Activated CD8-positive, alpha-beta memory T cell treated with anti-CD3 and anti-CD28 coated beads for 24 hours (primary cell): ENCODE results near the gene CNN3.

Source experiments
- DNase-seq: peaks from one replicate; pipeline ENCODE4 v3.0.0-alpha.2; 2020

The CNN3 gene

DNA sequence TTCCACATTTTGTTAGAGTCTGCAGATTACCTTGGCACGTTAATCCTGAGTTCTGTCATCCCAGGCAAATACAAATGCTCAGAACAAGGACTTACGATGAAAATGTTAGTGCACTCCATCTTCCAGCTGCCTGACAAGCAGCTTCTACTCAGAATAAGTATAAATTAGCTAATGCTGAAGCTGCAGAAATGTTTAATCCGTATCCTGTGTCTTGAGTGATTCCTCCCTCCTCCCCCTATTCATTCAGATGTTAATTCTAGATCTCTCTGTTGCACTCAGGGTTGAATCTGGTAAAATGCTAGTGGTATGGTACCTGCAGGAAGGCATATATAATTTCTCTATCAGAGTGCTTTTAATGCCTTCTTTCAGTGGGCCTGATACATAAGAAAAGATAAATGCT, 39.8 kb downstream of the CNN3 start:
- no peak for DNase-seq

DNA sequence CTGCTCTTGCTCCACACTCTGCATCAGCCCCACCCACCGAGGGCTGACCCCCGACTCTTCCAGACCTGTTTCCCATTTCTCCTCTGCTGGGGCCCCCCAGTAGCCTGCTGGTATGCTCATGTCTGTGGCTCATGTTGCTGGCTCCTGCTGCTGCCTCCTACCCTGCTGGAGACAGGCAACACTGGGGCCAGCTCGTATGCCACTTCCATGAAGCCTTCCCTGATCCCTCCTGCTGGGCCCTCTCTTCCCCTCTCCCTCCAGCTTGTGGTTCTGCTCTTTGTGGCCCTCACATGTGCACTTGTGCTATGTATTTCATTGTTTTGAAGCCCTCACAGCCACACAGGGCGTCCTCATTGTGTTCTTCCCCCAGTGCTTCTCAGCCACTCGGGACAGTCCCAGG, 40.5 kb downstream of the CNN3 start:
- no peak for DNase-seq

DNA sequence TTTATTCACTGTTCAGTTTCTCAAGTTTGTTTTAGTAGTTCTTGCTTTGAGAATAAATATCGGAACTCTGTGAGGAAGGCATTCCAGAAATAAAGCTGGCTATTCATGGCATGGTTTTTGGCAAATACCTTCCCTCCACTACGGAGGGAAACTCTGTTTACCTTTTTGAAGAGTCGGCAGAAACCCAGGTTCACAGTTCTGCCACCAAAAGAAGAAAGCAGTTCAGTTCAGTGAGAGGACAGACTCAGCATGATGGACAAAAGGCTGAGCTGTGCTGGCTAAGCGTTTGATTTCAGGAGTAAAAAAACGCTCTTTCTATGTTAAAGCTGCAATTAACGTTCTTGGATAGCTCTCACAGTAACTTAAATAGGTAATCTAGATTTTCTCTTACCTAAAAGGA, 42.4 kb downstream of the CNN3 start:
- no peak for DNase-seq

DNA sequence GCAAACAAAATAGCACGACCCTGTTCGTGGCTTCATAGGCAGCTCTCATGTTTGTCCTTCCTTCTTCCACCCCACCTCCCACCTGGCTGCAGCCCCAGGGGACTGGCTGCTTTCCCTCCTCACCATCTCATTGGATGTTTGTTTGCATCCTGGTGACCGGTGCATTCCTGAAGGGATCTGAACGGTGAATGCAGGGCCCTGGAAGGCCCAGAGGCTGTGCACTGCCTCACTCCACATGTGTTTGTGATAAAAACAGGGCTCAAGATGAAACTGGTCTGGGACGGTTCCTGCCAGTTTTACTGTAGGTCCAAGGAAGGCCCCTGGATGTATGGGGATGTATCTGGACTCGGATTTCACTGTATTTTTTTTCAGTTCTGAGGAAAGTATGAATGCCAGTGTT, 42.8 kb downstream of the CNN3 start:
- no peak for DNase-seq

DNA sequence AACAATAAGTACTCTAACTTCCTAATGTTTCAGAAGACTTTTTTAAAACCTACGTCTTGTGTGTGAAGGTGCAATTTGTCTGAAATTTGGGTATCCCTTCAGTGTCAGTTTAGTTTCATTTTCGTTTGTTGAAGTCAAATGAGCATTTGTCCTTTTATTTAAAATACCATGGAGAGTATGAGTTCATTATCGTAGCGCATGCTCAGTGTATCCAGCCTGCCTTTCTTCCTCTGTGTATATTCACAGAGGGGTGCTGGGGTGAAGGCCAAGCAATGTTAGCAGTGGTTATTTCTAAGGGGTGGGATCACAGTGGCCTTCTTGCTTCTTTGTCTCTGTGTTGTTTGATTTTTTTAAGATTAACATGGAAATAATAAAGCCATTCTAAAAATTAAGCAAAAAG, 43.2 kb downstream of the CNN3 start:
- DNase-seq = no peak

GRCh38 chr1:94878329-94878728, 48.6 kb downstream of the CNN3 start:
- DNase-seq = no peak

- DNase-seq = no peak
Observed at GRCh38 chr1:94876362-94876761, 50.5 kb downstream of the CNN3 start.

DNA sequence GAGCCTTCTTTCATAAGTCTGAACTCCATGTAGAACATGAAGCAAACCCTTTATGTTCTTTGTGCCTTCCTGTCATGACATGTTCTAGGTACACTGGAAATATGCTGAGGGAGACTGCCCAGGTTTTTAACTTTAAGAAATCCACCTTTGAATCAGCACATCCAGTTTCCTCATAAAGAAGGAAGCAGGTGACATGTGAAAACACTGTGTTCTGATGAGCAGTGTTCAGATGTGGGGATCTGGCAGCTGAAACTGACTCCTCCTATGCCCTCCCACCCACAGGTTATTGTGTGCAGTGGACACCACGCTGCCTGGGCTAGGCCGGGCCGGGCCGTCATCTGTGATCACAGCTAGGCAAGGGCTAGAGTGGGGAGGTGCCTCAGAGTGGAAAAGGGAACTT, 51.1 kb downstream of the CNN3 start:
- no peak for DNase-seq

GRCh38 chr1:94874423-94874822, 52.5 kb downstream of the CNN3 start:
- DNase-seq = no peak

GRCh38 chr1:94873520-94874351, 53.2 kb downstream of the CNN3 start:
- no peak for DNase-seq

- no peak for DNase-seq
Observed at GRCh38 chr1:94872771-94873495, 54.0 kb downstream of the CNN3 start.

- DNase-seq = no peak
Observed at GRCh38 chr1:94871031-94871430, 55.9 kb downstream of the CNN3 start.

GRCh38 chr1:94866164-94866807, 60.6 kb downstream of the CNN3 start:
- DNase-seq = no peak

GRCh38 chr1:94865360-94865759, 61.5 kb downstream of the CNN3 start:
- DNase-seq = no peak

- no peak for DNase-seq
Observed at GRCh38 chr1:94864821-94865220, 62.1 kb downstream of the CNN3 start.

- DNase-seq = no peak
Observed at GRCh38 chr1:94863919-94864318, 63.0 kb downstream of the CNN3 start.

DNA sequence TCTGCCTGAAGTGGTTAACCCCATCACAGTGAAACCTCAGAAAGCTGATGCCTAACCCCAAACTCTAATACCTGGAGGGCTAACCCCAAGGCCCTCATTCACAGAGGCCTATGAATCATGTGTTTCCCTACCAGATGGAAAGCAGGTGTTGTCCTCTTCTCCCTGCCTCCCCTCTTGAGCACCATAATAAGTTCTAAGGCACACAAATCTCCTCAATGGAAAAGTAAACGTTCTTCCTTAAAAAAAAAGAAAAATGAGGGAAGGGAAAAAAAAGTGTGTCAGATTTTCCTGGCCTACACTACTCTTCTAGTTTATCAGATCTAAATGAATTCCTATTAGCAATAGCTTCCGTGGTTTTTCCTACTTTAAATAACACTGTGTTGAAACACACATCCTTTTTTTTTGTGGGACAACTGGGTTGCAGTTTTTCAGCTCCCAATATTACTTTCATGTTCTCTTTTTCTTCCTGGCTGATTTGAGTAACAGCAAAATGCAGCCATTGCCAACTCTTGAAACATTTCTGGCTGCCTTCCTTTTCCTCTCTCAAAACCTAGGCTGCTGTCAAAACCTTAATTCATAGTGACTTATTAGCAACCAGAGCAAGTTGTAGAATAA, 63.5 kb downstream of the CNN3 start:
- DNase-seq = no peak

DNA sequence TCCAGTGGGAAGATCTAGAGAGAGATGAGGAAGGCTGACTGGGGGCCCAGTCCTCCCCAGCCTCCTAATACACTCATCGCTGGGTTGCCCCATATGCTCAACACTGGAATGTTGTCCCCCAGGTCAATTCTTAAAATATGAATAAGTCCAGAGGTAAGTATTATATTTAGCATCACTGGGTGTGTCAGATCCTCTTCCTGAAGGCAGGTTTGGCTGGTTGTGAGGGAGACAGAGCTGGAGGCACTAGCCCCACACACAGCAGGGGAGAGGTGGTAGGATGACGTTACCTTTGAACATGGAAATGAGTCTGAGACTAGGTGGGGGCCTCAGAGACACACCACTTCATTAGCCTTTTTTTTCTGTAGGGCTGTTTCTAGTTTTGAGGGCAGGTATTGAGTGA, 64.2 kb downstream of the CNN3 start:
- DNase-seq = no peak

GRCh38 chr1:94859174-94859573, 67.7 kb downstream of the CNN3 start:
- no peak for DNase-seq

GRCh38 chr1:94858276-94858675, 68.6 kb downstream of the CNN3 start:
- DNase-seq = no peak

DNA sequence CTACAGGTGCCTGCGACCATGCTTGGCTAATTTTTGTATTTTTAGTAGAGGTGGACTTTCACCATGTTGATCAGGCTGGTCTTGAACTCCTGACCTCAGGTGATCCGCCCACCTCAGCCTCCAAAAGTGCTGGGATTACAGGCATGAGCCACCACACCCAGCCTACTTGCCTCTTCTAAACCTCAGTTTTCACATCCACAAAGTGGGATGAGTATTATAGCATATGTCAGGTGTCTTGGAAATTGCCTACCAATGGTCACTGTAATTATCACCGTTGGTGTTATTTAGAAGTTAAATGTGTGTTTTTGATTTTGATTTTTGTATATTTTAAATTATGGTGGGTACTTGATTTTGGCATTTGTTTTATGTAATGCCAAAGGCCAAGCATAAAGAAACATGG, 70.0 kb downstream of the CNN3 start:
- DNase-seq = no peak

- DNase-seq = no peak
Observed at GRCh38 chr1:94856004-94856403, 70.9 kb downstream of the CNN3 start.

DNA sequence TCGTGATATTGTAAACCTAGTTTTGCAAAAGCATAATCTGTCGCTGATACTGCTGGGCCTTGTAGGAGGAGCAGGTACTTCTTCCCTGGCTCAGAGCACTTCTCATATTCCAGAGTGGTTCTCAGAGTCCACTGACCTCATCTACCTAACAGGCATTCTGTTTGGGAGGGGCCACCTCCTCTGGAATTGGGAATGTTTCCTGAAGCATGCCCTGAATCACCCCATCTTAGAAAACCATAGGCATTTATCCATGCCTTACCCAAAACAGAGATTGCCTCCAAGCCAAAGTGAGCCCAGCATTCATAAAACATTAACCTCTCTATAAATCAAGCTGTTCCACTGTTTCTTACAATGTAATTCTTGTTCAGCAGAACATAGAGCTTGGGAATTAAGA, 71.6 kb downstream of the CNN3 start:
- DNase-seq = no peak
